MM.1S (cell line): ENCODE data around the gene H1-8.

Experiments
- CTCF ChIP-seq: fragments of 300-600 bp; sonication (generic); IDR thresholded peaks from 2 replicates; pipeline ENCODE4 v1.5.1; 2016; ENCODE audit warnings: antibody characterized with exemption, low read length, mixed read lengths
- EZH2 ChIP-seq: fragments of 300-600 bp; sonication (generic); optimal IDR thresholded peaks from 2 replicates; pipeline ENCODE3; 2017; ENCODE audit warnings: low read depth, mild to moderate bottlenecking, antibody characterized with exemption, low read length, mixed read lengths

GRCh38 chr3:129592381-129593131 lies 49.6 kb downstream of the H1-8 start:
- TF ChIP-seq CTCF (no peak), EZH2 (no peak)
